ENCODE results near the gene BNIP1.

Gene BNIP1

DNA sequence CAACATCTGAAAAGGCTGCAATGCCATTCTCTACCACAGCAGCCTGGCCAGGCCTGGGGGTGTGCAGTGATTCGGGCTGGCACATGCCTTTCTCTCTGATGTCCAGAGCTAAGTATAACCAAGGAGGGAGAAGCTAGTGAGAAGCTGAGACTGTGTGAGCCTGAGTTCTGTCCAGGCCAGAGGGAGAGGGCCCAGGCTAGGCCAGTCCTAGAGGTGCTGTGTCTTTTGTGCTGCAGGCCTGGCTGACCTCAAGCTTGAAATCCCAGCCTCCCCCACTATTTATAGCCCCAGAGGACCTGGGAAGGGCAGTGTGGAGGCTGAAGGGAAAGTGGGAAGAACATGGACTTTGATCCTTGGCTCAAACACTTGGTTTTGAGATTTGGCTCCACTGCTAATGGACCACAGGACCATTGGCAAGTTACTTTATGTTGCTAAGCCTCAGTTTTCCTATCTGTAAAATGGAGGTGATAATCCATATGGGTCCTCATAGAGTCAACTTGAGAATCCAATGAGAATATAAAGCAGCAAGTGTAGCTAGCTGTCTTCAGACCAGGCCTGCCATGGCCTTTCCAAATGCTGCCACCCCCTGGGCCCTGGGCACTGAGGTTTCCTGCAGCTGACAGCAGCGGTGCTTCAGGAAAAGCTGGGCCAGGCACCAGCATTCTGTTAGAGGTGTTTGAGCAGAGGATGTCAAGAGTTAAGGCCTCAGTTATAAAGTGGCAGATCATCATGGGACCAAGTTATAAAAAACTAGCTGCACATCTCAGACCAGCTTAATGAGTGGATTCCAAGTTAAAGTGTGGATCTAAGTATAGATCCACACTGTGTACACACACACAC lies 21.1 kb downstream of the BNIP1 start:
- DNase-seq (ENCODE audit: low read depth), result no peak

DNA sequence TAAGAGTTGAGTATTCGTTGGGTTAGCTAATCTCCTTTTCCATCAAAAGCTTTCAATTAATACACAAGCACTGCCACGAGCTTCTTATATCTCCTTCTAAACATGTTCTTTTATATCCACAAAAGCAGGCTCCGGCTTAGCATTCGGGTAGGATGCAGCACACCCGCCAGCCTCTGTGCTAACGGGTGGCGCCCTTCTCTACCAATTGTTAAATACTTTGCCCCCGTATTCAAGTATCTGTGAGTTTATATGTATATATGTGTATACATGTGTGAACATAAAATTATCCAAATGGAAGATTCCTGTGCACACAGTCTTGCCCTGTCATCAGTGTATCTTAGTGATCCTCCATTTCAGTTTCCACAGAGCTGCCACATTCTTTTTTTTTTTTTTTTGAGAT lies 27.8 kb downstream of the BNIP1 start:
- DNase-seq (ENCODE audit: low read depth), result no peak

DNA sequence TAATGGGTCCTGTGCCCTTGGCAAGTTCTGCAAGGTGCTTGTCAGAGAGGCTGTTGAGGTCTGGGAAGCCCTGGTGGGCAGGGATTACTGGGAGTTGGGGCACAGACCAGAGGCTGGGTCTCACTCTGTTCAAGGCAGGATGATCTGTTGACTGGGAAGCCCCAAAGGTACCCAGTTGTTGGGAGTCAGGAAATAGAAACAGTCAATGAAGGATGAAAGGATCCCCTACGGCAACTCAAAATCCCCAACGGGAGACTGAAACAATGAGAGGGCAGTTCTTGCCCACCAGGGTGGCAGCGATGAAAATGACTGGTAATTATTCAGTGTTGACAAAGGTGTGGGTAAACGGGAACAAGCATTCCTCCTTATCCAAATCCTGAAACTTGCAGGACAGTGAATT lies 31.2 kb downstream of the BNIP1 start:
- no peak for DNase-seq (ENCODE audit: low read depth)

- DNase-seq (ENCODE audit: low read depth), result no peak
These were observed 34.1 kb downstream of the BNIP1 start for GRCh38 chr5:173178369-173178910.

- DNase-seq (ENCODE audit: low read depth), result no peak
These were observed 36.0 kb downstream of the BNIP1 start for GRCh38 chr5:173180331-173180730.

DNA sequence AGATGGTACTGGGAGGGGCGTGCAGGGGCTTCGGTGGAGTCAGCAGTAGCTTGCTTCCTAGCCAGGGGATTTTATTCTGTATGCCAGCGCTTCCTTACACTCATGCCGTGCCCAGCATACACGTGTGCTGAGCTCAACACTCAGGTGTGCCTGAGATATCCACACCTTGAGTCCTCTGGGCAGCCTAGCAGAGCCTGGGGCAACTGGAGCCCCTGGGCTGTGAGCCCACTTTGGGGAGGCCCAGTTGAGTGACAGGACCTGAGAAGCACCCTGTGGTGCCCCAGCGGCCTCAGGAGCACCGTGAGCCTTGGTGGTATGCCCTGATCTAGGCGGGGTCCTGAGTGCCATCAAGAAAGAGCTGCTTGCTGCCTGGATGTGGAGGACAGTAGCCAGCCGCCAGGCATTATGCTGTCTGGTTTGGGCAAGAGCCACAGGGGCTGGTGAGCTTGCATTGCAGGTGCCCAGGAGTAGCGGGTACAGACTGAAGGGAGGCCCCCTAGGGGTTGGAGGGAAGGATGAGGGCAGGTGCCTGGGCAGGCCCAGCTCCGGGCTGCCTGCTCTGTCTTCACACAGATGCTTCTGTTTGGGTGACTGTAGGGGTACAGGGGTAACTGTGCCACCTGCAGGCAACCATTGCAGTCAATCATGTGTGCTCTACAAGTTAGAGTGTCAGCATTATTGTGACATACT lies 42.9 kb downstream of the BNIP1 start:
- DNase-seq (ENCODE audit: low read depth), result no peak

DNA sequence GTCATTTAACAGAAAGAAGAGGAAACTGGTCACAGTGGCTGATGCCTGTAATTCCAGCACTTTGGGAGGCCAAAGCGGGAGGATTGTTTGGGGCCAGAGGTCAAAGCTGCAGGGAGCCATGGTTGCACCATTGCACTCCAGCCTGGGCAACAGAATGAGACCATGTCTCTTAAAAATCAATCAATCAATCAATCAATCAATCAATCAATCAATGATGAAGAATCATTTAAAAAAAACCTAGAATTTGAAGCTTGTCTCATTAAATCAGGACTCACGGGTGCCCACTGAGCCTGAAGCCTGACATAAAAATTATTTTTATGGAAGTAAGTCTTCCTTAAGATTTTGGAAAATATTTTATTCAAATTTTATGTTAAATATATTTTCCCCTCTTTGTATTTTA lies 43.9 kb downstream of the BNIP1 start:
- no peak for DNase-seq (ENCODE audit: low read depth)

DNA sequence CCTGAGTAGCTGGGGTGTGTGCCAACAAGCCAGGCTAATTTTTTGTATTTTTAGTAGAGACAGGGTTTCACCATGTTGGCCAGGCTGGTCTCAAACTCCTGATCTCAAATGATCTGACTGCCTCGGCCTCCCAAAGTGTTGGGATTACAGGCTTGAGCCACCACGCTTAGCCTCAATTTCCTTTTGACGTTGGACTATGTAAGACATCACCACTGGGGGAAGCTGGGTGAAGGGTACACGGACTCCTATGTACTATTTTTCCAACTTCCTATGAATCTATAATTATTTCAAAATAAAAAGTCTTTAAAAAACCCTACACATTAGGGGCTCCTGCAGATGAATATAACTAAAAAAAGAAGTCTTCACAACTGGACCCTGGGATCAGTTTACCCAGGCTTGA lies 46.7 kb downstream of the BNIP1 start:
- DNase-seq (ENCODE audit: low read depth), result no peak

GRCh38 chr5:173191561-173191960 lies 47.2 kb downstream of the BNIP1 start:
- no peak for DNase-seq (ENCODE audit: low read depth)

DNA sequence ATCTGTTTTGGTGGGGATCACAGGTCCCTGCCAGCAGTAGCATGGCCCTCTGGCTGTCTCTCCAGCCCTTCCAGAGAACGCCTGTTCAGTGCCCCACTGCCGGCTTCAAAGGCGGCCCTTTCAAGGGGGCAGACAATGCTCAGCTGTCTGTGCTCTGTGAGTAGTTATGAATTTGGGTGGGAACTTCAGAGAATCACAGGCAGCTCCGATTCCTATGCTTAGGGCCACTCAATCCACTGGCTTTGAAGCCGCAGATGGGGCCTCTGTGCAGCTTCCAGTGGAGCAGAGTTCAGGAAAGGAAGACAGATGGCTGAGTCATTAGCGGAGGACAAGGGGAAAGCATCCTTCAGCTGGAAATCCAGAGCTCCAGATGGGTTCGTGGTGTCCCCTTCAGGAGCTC lies 48.2 kb downstream of the BNIP1 start:
- DNase-seq (ENCODE audit: low read depth), result no peak

DNA sequence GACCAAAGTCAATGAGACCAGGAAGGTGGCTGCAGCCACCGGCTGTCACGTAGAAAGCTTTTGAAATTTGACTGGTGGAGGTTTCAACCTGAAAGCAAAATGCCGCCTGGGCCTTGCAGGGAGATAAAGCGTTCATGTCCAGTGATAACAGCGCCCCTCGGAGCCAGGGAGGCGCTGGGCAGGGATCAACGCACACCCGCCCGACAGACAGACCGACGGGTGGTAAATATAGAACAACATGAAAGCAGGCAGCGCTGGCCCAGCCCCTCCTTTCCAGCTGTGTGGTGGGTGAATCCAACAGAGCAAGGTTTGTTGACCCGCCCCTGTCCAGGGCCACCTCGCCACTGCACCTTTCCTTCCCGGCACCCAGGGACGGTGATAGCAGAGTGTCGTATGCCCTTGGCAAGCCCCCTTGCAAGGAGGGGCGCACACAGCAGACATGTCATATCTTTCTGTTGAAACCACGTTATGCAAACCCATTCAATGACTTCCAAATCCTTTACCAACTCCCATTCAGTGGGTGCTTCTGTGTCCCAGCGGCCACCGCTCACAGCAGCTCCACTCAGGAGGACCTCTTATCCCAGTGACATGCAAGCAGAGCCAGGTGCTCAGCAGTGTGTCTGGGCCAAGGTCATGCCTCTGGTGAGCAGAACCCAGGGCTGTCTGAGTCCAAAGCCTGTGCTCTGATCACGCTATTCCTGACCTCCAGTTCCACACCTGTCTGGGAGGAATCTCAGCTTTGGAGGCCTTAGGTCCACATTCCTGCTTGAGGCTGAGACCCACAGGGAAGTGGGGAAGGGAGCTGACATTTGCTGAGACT lies 52.0 kb downstream of the BNIP1 start:
- no peak for DNase-seq (ENCODE audit: low read depth)

DNA sequence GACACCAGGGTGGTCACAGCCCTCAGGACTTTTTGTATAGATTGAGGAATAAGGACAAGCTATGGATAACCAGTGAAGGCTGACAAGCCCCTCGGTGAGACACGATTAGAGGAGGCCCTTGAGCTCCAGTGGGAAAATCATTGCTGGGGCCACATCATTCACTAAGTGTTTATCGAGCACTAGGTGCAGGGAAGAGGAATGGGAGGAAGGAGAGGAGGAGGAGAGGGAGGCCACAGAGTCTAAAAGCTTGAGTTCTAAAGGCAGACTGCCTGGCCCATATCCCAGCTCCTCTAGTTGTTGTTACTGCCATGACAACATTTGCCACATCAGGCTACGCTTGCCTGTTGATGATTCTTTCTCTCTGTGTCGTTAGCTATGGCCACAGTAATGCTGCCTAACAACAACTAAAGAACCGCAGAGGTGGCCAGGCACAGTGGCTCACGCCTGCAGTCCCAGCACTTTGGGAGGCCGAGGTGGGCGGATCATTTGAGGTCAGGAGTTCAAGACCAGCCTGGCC lies 53.1 kb downstream of the BNIP1 start:
- no peak for DNase-seq (ENCODE audit: low read depth)

GRCh38 chr5:173198049-173198448 lies 53.7 kb downstream of the BNIP1 start:
- DNase-seq (ENCODE audit: low read depth), result no peak

DNA sequence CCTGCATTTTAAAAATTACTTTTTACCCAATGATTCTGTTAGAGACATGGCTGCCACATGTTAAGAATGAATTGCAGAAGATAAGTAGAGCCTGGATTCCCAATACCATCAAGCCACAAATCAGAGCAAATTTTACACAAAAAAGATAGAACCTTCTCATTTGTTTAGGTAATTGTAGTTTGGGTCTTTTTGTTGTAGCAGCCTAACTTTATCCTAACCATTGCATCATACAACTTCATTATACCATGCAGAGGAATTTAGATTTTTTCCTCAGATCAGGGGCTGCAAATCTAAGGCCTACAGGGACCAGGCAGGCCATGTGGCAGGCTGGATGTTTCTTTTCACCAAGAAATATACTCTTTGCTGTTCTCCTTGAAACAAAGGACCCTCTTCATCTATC lies 56.0 kb downstream of the BNIP1 start:
- DNase-seq (ENCODE audit: low read depth), result no peak

- no peak for DNase-seq (ENCODE audit: low read depth)
These were observed 57.4 kb downstream of the BNIP1 start for GRCh38 chr5:173201636-173202265.

GRCh38 chr5:173202266-173202875 lies 58.0 kb downstream of the BNIP1 start:
- no peak for DNase-seq (ENCODE audit: low read depth)

- no peak for DNase-seq (ENCODE audit: low read depth)
These were observed 60.1 kb downstream of the BNIP1 start for GRCh38 chr5:173204185-173204979.

DNA sequence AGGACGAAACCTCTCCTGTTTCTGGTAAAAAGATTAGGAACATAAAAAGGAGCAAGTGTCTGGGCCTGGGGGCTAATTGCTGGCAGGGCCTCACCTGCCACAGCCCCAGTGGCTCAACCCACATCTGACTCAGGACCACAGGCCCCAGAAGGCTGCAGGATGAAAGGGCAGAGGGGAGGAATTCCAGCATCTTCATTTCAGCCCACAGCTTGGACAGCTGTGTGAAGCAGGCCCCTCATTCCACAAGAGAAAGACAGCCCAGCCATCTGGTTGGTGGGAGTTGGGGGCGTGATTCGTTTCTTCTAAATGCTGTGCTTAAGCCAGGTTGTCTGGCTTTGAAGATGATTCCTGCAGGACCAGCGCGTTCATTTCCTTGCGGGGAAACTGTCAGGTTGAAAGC lies 61.6 kb downstream of the BNIP1 start:
- no peak for DNase-seq (ENCODE audit: low read depth)

DNA sequence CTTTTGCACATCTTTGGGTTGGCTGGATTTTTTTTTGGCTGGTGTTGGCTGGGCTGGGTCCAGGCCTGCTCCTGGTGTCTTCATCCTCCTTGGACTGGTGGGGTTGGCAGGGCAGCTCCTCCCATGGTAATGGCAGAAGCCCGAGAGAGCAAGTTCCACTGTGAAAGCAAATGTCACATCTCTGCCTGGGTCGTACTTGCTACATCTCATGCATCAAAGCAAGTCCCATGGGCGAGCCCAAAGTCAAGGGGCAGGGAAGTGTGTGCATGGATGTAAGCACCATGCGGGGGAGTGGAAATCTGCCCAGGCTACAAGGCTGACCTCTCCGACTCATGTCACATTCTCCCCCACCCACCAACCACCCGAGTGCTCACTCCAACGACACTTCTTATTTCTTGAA lies 64.0 kb downstream of the BNIP1 start:
- no peak for DNase-seq (ENCODE audit: low read depth)

- no peak for DNase-seq (ENCODE audit: low read depth)
These were observed 66.5 kb downstream of the BNIP1 start for GRCh38 chr5:173210877-173211276.

DNA sequence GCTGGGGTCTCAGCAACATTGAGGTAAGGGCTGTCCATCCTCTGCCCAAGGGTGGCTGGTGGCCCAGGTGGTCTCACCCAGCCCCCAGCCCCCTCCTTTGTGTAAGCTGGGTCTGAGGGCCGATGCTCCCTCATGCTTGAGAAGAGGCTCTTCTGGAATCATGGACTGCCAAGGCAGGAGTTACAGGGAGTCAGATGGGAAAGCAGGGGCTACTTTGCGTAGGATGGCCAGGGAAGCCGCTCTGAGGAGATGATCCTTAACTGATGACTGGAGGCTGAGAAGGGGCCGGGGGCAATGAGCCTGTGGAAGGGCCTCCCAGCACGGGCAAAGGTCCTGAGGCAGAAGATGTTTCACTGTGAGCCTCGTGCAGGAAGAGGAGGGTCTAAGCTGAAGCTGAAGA lies 67.0 kb downstream of the BNIP1 start:
- DNase-seq (ENCODE audit: low read depth), result no peak
